Thyroid gland (tissue), 4 donors: Measurements from ENCODE around the gene SLC12A8. TPM values are rescaled to one million over a fixed set of nuclear protein-coding genes. Genes with fewer than 3 reads are reported as not detected.

Experiments
- DNase-seq, 2 donors: peaks; one replicate each; pipeline ENCODE4 v3.0.0-alpha.2; 2019
- H3K27ac ChIP-seq, 3 donors: fragments of 200-600 bp; sonication (generic); 1 replicate in 2 of 3; 2 replicates in 1 of 3; pipeline ENCODE4 v1.5.1; 2016 to 2019; ENCODE audit warnings: mild to moderate bottlenecking in 1 of 3, moderate library complexity in 1 of 3
- H3K27me3 ChIP-seq: fragments of 200-600 bp; sonication (generic); one replicate; pipeline ENCODE4 v1.5.1; 2019
- H3K36me3 ChIP-seq, 2 donors: fragments of 200-600 bp; sonication (generic); one replicate each; pipeline ENCODE4 v1.5.1; 2016 to 2019
- H3K4me1 ChIP-seq, 2 donors: fragments of 200-600 bp; sonication (generic); one replicate each; pipeline ENCODE4 v1.5.1; 2017 to 2019
- H3K4me3 ChIP-seq, 3 donors: fragments of 200-600 bp; sonication (generic); replicated peaks in 1 of 3; 1 replicate in 2 of 3; 2 replicates in 1 of 3; pipeline ENCODE4 v1.5.1; 2016; ENCODE audit warnings: mild to moderate bottlenecking in 1 of 3
- H3K9me3 ChIP-seq: fragments of 200-600 bp; sonication (generic); one replicate; pipeline ENCODE4 v1.5.1; 2017
- POLR2A ChIP-seq, 2 donors: fragments of 450-650 bp; IDR thresholded peaks; one replicate each; pipeline ENCODE4 v1.6.1; 2017; ENCODE audit warnings: antibody characterized with exemption in 2 of 2, mild to moderate bottlenecking in 2 of 2, moderate library complexity in 1 of 2
- WGBS, 2 donors: methylation state at CpG; one replicate each; pipeline ENCODE4 v1.1.5; 2017; 5-methylcytosine and 5-hydroxymethylcytosine counted together
- intact Hi-C: fragments of 100-400 bp; cut with DNase I; formaldehyde crosslinking; loops from one replicate; pipeline ENCODE4 v1.15.1; 2023
- total RNA-seq, 4 donors: library from RNA; depleted of rRNA; stranded (reverse); fragments of >200 nt; gene quantifications; one replicate each; pipeline ENCODE4 v1.2.3, GENCODE V29; 2016
- TF ChIP-seq, protein P1 (sequence below), 6 experiments: fragments of 200-600 bp in 3 of 6; fragments of 450-650 bp in 3 of 6; sonication (generic) in 3 of 6; IDR thresholded peaks; one replicate each; pipeline ENCODE4 v1.5.1; 2016 to 2019; ENCODE audit warnings: antibody characterized with exemption in 6 of 6, mild to moderate bottlenecking in 2 of 6, inconsistent platforms in 1 of 6, moderate library complexity in 1 of 6

SLC12A8 gene
- total RNA-seq, 4 donors from 2014 or later: 71.2 to 136 (median 99.2) TPM

GRCh38 chr3:125152951-125153350, 59.6 kb downstream of the SLC12A8 start:
- H3K9me3 ChIP-seq: no peaks in the 10 kb centered on the region
- 91% methylated on average over 10 of the region's 10 CpGs for WGBS, 2 donors
- TF ChIP-seq POLR2A (IDR thresholded peaks at IDR 0.05): no peak
- TF ChIP-seq, protein P1, sequence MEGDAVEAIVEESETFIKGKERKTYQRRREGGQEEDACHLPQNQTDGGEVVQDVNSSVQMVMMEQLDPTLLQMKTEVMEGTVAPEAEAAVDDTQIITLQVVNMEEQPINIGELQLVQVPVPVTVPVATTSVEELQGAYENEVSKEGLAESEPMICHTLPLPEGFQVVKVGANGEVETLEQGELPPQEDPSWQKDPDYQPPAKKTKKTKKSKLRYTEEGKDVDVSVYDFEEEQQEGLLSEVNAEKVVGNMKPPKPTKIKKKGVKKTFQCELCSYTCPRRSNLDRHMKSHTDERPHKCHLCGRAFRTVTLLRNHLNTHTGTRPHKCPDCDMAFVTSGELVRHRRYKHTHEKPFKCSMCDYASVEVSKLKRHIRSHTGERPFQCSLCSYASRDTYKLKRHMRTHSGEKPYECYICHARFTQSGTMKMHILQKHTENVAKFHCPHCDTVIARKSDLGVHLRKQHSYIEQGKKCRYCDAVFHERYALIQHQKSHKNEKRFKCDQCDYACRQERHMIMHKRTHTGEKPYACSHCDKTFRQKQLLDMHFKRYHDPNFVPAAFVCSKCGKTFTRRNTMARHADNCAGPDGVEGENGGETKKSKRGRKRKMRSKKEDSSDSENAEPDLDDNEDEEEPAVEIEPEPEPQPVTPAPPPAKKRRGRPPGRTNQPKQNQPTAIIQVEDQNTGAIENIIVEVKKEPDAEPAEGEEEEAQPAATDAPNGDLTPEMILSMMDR (IDR thresholded peaks at IDR 0.05): no peak
- H3K27me3 ChIP-seq: no peaks in the 10 kb centered on the region
- no peak for DNase-seq
- no peak overlapping the region for H3K4me3 ChIP-seq
- intact Hi-C loops: no loop called here
- H3K27ac ChIP-seq: no peak overlapping the region
- H3K4me1 ChIP-seq: peaks cover 41 to 48% of the 10 kb centered on the region in 2 donors
- no peaks in the 10 kb centered on the region for H3K36me3 ChIP-seq

- TF ChIP-seq, protein P1 (IDR thresholded peaks at IDR 0.05): no peak
- no peak for TF ChIP-seq POLR2A (IDR thresholded peaks at IDR 0.05)
- WGBS, 2 donors: 80 to 95% methylated on average over 1 of the region's 1 CpG
- Histone ChIP-seq H3K4me1 (peaks cover 52 to 58% of the 10 kb centered on the region in 2 donors), H3K9me3 (no peaks in the 10 kb centered on the region), H3K27me3 (no peaks in the 10 kb centered on the region), H3K36me3 (no peaks in the 10 kb centered on the region), H3K27ac (peak overlapping the region in 2 of 3 donors; percentile 62 to 74), H3K4me3 (no peak overlapping the region)
- intact Hi-C loops: no loop called here
- no peak for DNase-seq
Observed at GRCh38 chr3:125151916-125152315, 60.6 kb downstream of the SLC12A8 start.

GRCh38 chr3:125151442-125151817, 61.1 kb downstream of the SLC12A8 start:
- Histone ChIP-seq H3K4me3 (no peak overlapping the region), H3K9me3 (no peaks in the 10 kb centered on the region), H3K27me3 (no peaks in the 10 kb centered on the region), H3K4me1 (peaks cover 56 to 62% of the 10 kb centered on the region in 2 donors), H3K27ac (peak overlapping the region in 2 of 3 donors; percentile 62 to 74), H3K36me3 (no peaks in the 10 kb centered on the region)
- intact Hi-C loops: no loop called here
- WGBS, 2 donors: 77 to 86% methylated on average over 9 of the region's 9 CpGs
- TF ChIP-seq, protein P1 (IDR thresholded peaks at IDR 0.05): no peak
- TF ChIP-seq POLR2A (IDR thresholded peaks at IDR 0.05): no peak
- DNase-seq: no peak

DNA sequence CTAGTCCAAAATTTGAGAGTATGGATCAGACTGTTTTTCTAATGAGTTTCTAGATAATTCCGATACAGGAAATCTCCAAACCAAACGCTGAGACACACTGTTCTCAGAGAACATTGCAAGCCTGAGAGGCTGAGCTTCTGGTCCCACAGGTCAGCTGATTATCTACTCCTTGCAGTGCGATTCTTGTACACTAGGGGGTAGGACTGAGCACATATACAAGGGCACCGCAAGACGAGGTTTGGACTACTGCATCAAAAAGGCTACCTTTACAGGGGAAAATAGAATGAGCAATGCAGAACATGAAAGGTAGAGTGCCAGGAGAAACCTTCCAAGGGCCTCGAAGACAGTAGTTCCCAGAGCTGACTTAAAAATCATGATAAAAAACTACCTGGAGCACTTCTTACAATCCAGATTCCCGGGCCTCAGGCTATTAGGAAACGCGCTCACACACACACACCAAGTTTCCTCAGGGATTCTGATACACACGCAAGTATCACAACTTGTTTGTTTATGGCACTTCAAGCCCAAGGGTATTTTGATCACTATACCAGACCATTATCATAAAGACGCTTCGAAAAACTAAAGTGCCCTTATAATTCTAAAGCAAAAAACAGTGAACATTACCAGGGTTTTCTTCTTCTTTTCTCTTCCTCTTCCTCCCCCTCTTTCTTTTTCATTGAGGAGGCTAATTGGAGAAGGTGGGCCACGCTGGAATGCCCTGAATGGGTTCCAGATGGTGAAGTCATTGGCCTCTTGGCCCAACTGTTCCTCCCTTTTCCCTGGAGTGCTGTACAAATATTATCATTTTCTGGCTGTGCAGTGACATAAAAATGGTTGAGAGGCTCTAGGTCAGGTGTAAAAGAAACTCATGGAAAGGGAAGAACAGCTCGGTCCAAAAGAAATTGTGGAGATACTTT, 61.8 kb downstream of the SLC12A8 start:
- intact Hi-C loops: no loop called here
- Histone ChIP-seq H3K27me3 (no peaks in the 10 kb centered on the region), H3K36me3 (no peaks in the 10 kb centered on the region), H3K4me3 (no peak overlapping the region), H3K9me3 (no peaks in the 10 kb centered on the region), H3K27ac (peak overlapping the region; percentile 9 to 74 (median 62)), H3K4me1 (peaks cover 56 to 59% of the 10 kb centered on the region in 2 donors)
- DNase-seq: peak; percentile 29 to 58
- 74 to 78% methylated on average over 14 of the region's 14 CpGs for WGBS, 2 donors
- TF ChIP-seq, protein P1 (IDR thresholded peaks at IDR 0.05): peak in 3 of 6 experiments; percentile 23 to 25 (median 24)
- TF ChIP-seq POLR2A (IDR thresholded peaks at IDR 0.05): no peak

DNA sequence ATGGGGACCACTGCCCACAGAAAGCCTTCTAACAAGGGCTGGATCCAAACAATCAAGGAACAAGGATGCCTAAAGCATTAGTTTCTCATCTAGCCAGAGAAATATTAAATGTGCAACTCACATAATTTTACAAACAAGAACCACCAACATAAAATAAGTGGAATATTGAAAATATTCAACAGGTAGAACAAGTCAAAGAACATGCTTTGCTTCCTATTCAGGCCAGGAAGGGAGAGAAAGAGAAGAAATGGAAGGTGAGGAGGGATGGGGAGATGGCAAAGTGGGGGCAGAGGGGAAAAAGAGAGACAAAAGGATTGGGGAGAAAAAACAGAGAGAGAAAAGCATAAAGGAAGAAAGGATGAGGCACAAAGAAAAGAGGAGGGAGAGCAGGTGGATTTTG, 63.1 kb downstream of the SLC12A8 start:
- no peaks in the 10 kb centered on the region for H3K36me3 ChIP-seq
- intact Hi-C loops: loop anchor here (5.0 kb wide), 1 partner anchor 87 kb away; no protein-coding TSS in a partner anchor
- DNase-seq: no peak
- no peaks in the 10 kb centered on the region for H3K27me3 ChIP-seq
- no peak overlapping the region for H3K4me3 ChIP-seq
- H3K9me3 ChIP-seq: no peaks in the 10 kb centered on the region
- peak overlapping the region; percentile 8 to 74 (median 62) for H3K27ac ChIP-seq
- TF ChIP-seq POLR2A (IDR thresholded peaks at IDR 0.05): no peak
- TF ChIP-seq, protein P1 (IDR thresholded peaks at IDR 0.05): no peak
- H3K4me1 ChIP-seq: peaks cover 62 to 66% of the 10 kb centered on the region in 2 donors
